NCI-H526 treated with DMSO at 0.1 percent for 48 hours (cell line): ENCODE data around the gene HYAL3.
"Not testable (repeated sequence)": the region's sequence is repeated elsewhere in the genome, so short reads cannot be mapped to it uniquely, and the experiment has no call there.

ENCODE experiments used
- DNase-seq: peaks from one replicate; lab custom pipeline; 2025; lab: John Stamatoyannopoulos, UW

Gene HYAL3

DNA sequence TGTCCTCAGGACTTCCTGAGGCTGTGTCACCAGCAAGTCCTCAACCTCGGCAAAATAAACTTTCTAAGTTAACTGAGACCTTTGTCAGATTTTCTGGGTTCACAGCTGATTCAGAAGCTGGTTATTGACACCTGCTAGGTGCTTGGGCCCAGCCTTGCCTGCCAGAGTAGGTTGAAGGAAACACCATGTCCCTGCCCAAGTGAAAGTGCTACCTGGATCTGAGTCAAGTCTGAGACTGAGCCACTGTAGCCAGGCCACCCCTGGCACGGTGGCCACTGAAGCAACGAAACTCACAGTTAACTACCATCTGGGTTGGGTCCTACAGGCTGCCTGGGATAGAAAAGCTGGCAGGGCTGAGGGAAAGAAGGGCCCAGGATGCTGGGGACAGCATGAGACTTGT is 15.1 kb upstream of the HYAL3 start:
- DNase-seq = no peak

DNA sequence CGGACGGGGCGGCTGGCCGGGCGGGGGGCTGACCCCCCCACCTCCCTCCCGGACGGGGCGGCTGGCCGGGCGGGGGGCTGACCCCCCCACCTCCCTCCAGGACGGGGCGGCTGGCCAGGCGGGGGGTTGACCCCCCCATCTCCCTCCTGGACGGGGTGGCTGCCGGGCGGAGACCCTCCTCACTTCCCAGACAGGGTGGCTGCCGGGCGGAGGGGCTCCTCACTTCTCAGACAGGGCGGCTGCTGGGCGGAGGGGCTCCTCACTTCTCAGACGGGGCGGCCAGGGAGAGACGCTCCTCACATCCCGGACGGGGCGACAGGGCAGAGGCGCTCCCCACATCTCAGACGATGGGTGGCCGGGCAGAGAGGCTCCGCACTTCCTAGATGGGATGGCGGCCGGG is 12.8 kb upstream of the HYAL3 start:
- not testable (repeated sequence) for DNase-seq

DNA sequence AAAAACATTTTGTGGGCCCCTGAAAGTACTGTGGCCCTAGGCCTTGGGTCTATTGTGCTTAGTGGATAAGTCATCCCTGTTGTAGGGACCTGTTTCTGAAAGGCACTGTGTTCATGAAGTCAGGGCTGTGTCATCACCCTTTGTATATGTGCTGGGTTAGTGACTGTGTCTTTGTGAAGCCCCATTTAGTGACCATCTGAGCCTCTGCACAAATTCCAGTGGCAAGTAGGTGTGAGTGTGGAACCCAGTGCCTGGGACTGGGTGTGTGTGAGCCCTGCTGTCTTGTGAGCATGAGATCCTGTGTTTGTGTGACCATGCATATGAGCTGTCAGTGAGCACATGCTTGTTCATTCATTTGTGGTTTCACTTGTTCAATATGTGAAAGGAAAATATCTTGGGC is 5.4 kb upstream of the HYAL3 start:
- DNase-seq = no peak

DNA sequence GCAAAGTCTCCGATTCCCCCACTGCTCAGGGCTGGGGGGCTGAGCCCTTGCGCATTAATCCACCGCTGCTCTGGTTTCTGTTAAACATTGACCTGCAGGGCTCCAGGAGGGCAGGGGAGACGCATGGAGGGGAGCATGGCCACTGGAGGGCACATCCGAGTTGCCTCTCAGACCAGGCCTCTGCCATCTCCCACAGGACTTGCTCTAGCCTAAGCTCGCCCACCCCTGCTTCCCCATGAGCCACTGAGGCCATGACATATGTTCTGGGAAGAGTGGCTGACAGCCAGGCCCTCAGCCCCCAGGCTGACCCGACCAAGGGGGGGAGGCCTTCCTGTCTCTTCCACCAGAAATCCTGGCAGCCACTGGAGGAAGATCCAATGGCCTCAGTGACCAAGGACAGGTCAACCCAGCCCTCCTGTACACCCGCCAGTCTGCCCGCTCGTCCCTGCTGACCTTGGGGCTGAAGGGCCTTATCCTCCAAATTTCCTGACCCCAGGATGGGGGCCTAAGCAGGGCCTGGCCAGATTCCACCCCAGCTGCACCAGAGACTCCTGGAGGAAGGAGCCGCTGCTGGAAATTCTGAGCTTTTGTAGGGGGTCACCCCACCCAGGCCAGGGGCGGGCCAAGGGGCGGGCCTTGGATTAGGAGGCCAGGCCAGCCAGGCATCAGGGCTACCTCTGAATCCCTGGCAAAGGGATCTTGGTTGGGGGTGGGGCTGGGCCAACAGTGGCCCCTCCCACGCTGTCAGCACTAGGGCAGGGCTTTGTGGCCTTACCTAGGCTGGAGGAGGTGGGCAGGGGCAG is 4.0 kb upstream of the HYAL3 start, which contains the start of gene HYAL1:
TSS of gene HYAL1 (minus strand) at position 562 of the 803 bp plus-strand sequence. CDS start 618 bp downstream, outside the sequence.
- DNase-seq = no peak

DNA sequence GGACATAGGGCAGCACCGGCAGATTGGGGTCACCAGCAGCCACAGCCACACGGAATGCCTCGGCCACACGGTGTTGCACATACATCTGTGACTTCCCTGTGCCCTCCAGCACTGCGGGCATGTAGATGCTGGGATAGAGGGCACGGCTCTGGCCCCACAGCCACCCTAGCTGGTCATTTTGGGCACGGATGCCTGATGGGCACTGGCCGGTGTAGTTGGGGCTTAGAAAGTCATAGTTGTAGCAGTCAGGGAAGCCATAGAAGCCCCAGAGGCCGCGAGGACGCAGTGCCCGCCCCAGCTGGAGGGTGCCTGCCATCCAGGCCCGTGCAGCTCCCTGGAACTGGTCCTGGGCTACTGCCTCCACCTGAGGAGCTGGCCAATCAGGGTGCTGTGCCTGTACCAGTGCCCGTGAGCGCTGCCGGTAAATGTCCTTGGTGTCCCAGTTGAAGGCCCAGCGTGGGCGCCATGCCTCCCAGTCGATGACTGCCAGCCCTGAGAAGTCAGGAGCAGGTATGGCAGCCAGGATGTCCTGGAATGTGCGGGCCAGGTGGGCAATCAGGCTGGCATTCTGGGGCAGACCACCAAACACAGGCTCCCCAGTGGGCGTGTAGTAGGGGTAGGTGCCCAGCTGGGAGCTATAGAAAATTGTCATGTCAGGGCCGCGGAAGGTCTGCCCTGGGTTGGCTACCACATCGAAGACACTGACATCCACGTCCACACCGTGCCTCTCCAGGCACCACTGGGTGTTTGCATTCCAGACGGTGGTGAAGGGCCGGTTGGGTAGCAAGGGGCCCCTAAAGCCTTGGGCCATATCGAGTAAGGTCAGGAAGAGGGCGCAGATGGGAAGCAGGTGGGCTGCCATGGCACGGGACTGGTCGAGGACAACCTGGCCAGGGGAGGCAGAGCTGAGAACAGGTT is 3.1 kb upstream of the HYAL3 start:
- no peak for DNase-seq

DNA sequence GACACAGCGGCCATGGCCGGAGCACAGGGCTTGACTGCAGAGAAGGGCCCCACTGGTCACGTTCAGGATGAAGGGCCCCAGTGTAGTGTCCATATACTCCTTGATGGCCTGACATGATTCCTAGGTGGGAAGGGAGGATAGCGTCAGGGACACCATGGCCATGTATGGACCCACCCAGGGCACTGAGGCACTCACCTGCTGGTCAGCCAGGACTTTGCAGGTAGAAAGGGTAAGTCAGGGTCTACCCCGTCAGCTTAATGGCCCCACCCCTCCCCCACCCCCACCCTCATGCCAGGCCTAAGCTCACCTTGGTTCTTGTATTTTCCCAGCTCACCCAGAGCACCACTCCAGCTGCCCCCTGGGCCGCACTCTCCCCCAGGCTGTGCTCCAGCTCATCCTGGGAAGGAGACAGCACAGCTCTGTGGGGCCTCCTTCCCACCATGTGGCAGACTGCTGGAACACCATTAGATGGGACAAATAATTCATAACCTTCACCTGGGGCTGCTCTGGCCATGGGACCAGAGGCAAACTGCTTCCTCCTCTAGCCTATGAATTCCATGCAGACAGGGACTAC is 1.6 kb upstream of the HYAL3 start:
- no peak for DNase-seq

DNA sequence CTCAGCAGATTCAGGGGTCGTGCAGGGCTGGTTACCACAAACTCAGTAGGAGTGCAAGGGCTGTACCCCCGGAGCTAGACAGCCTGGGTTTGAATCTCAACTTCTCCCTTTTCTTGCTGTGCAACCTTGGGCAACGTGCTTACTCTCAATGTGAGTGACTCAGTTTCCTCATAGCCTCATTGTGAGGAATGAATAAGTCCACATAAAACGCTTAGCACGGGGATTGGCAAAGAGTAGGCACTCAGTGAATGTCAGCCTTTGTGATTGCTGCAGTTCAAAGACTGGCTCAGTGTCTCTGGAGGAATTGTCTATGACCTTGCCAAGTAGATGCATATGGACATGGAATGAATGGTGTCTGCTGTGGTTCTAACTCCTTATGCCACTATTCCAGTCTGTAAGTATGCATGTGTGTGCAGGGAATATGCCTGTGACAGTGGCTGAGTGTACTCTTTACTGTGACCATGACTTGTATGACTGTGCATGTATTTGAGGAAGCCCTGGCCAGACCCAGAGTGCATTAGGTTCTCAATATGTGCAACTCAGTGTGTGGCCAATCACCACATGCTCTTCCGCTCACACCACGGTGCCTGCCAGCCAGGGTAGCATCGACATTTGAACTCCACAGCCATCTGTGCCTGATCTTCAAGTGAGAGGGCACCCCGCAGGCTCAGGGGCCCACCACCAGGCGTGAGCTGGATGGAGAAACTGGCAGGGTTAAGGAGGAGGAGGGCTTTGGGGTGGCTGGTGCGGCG is 900 bp upstream of the HYAL3 start:
- DNase-seq = no peak

DNA sequence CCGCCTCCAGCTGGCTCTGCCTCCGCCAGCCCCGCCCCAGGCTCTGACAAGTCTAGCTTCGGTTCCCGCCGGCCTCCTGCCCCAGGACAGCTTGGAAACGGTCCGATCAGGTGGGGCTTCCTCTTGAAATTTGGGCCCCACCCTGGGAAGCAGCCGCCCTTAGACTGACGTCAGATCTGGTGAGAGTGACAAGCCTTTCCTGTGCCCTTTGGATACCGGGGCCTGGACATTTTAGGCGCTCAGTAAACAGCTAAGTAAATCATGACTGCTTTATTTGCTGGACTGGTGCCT is 378 bp upstream of the HYAL3 start:
- DNase-seq = no peak

DNA sequence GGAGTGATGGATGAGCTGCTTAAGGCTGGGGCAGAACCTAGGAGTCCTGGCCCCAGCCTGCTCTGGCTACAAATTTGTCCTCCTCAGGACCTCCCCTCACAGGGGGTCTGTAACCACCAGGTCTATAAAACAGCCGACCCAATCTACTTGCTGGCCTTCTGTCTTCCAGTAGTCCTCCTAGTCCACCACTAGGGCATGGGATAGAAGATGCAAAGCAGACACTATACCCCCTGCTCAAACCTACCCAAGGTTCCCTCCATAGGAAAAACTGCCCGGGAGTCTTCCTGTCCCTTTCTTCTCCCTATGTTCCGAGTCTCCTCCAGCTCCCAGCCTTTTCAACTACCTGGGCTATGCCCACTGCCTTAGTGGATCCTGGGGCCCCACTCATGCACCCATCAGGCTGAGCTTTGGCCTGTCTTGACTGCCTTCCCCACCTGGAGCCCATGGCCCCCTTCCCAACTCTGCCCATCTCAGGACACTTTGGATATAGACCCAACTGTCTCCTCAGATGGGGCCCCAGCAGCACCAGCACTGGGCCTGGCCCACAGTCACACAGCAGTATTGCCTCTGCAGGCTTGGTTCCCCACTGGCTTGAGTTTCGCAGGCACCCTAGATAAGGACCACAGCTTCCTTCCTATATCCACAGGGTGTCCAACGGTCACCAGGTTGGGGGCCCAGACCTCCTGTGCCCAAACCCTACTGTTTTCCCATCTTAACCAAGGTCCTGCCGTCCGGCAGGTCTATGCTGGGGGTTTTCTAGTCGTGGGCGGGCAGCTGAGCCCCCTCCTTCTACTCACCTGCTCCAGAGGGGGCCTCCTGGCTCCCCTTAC is 1.1 kb downstream of the HYAL3 start:
- no peak for DNase-seq

DNA sequence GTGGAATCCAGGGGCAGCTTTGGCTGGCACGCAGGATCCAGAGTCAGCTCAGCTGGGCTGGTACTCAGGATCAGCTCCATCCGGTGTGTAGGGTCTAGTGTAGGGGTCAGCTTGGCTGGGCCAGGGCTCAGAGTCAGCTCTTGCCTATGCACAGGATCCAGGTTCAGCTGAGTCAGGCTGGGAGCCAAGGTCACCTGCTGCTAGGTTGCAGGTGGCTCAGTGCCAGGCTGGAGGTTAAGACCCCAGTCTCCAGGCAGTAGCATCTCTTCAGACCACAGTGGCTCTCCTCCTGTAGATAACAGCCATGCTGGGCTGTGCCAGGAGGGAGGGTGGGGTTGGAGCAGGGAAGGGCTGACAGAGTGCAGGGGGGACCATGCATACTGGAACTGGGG is 1.8 kb downstream of the HYAL3 start:
- DNase-seq = no peak

DNA sequence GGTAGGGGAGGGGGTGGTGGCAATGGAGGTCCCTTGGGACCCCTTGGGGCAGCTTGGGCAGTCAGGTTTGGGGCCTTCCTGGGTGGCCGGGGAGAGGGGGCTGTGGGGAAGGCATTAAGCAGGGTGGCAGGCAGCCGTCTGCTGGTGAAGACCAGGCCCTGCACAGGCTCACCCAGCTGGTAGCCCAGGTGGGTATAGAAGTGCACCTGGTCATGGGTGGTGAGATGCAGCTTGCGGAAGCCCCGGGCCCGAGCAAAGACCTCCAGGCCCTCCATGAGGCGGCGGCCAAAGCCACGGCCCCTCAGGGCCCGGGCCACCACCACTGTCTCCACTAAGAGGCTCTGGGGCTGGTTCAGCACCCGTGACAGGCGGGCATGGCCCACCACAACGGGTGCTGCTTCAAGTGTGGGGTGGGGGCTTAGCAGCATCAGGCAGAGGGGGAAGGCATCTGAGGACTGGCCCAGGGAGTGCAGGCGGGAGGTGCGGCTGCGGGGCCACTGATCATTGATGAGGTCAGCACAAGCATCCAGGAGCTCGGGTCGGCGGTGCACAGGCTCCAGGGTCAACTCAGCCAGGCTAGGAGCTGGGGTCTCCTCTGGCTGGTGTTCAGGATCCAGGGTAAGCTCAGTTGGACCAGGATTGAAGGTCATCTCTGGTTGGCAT is 2.4 kb downstream of the HYAL3 start:
- DNase-seq = no peak

DNA sequence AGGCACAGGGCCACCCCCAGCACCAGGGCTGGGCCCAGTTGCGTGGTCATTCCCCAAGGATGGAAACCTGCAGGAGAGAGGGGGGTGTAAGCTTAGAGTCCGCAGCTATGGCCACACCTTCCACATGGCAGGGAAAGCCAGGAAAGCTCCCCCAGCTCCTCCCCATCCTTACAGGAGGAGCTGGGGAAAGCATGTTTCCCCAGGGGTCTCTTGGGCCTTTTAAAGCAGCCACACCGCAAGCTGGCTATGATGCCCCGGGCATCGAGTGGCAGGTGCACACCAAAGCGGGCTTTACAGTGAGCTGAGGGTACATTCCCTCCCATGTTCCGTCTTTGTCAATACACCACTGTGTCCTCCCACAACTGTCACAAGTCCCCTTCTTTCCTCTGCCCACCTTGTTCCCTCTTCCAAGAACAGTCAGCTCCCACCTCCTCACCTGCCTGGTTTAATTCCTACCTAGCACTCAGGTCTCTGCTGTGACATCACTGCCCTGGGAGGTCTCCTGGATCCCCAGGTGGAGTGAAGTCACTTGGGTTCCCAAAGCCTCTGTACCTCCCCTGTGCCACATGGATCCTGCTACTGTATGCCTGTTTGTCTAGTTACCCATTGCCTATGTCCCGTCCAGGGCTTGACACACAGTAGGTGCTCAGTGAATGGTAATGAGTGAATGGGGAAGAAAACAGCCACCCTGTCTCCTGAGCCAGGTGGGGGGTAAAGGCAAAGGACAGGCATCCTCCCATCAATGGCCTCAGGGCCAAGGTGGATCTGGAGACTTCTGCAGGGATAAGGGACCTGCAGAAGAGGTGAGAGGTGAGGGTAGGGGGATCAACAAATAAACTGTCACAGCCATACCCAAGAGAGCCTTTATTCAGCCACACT is 3.4 kb downstream of the HYAL3 start:
- DNase-seq = no peak

DNA sequence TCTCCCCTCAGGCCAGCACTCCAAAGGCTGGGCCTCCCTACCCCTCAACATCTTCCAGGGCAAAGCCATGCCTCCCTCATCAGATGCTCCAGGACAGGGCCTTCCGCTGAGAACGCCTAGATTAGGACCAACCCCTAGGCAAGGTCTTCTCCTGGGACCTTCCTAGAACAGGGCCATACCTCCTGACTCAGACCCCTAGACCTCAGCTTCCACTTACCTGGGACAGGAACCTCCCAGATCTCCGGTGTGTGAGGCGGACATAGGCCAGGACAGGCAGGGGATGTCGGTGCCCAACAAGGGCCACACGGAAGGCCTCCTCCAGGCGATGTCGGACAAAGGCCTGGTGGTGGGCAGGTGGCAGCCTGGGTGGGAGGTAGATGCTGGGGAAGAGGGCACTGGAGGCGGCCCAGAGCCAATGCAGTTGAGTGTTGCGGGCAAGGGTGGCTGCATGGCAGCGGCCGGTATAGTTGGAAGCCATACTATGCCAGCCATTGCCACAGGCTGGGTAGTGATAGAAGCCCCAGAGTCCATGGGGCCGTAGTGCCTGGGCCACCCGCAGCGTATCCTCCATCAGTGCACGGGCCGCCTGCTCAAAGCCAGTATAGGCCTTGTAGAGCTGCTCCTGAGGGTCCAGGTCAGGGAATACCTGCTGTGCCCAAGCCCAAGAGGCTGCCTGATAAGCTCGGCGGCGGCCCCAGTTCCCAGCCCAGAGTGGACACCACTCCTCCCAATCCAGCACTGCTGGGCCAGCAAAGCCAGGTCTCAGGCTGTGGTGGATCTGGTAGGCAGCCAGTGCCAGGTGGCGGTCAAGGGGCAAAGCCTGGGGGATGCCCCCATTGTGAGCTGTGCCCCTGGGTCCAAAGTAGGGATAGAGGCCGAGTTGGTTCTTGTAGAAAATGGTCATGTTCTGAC is 4.5 kb downstream of the HYAL3 start:
- DNase-seq = no peak

DNA sequence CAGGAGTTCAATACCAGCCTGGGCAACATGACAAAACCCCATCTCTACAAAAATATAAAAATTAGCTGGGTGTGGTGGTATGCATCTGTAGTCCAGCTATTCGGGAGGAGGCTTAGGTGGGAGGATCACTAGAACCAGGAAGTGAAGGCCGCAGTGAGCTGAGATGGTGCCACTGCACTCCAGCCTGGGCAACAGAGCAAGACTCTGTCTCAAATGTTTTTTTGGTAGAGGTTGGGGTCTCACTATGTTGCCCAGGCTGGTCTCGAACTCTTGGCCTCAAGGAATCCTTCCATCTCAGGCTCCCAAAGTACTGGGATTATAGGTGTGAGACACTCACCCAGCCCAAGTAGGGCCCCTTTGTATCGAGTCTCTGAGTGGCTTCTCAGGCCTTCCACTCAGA is 5.1 kb downstream of the HYAL3 start:
- DNase-seq = no peak

DNA sequence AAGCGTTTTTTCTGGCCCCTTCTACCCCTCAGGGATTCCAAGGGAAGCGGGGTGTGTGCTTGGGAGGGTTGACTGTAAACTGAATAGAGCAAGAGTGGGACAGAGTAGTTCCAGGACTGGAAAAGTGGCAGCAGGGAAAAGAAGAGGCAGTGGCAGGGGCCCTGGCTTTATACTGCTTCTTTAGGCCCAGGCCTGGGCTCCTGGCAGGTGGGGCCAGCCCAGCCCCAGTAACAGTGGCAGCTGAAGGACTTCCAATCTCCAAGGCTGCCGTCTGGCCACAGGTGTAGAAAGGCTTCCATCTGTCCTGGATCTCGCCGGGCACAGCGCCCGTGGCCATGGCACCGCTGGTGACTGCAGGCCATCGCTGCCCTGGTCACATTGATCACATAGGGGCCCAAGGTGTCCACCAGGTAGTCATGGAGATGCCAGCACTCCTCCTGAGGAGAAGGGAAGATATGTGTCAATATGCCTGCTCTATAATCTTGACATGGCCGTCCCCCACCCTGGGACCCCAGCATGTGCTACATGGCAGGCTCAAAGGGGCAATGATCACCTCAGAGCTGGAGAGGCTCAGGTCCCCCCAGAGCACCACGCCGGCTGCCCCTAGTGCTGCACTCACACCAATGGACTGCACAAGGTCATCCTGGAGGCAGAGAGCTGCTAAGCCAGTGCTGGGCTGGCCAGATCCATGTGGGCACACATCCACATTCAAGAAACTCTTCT is 6.0 kb downstream of the HYAL3 start:
- DNase-seq = no peak

DNA sequence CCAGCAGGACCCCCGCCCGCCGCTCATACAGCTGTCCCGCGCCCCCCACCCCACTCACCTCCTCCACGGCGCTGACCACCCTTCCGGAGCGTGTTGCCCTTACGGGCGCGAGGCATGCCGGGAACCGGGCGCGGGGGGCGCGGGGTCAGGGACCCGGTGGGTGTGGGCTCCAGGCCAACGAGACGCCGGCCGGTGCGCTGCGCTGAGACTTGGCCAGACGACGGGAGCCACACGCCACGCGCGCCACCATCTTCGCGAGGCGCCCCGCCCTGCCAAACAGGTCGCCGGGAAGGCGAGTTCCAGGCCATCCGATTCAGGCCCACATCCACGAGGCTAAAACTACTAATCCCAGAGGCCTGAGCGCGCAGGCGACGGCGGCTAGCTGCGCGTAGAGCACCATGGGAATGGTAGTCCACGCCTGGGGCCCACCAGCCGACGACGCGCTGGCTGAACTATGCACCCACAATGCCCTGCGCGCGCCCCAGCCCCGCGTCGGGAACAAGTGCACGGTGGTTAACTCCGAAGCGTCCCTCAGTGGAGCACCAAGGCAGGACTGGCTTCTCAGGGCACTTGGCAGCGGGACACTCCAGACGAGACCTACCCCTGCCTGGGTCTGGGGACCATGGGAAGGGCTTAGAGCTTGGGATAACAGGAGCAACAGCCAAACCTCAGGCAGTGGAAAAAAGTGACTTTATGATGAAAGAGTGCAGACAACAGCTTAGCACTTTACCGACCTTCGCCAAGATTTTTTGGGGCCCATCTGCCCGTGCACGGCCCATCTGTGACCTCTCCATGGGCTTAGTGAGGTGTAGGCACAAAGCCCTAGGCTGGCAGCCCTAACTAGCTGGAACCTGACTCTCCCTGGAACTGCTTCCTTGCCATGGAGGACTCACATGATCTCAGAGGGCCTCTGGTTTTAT is 6.8 kb downstream of the HYAL3 start, which contains the start of gene IFRD2:
TSS of gene IFRD2 (minus strand) at position 271 of the 920 bp plus-strand sequence. CDS start at position 116, 155 bp downstream.
- DNase-seq = peak; percentile 96

DNA sequence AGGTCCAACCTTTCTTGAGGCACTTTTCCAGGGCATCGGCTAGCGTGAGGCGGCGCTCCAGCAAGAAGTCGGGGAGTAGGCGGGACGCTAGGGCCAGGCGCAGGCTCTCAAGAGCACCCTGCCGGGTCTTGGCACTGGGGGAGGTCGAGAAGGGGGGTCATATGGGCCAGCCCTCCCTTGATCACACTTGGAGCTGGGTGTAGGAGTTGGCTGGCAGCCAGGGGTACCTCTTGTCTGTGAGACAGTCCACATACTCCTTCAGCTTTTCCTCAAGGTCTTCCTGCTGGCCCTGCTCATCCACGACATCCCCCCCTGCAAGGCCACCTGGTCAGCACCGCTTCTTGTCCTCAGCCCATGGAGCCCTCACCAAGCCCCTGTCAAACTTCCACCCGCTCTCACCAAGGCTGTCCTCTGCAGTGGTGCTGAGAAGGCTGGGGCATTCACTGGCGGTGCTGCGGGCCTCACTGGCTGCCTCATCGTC is 9.0 kb downstream of the HYAL3 start:
- no peak for DNase-seq
